GM21390 (cell line): ENCODE measurements around the gene CLCA2.

Source experiments
- ATAC-seq: cut with Tn5 transposase; IDR thresholded peaks from one replicate; pipeline ENCODE4 v1.9.1; 2021; ENCODE audit not compliant: unreplicated experiment

CLCA2 gene

DNA sequence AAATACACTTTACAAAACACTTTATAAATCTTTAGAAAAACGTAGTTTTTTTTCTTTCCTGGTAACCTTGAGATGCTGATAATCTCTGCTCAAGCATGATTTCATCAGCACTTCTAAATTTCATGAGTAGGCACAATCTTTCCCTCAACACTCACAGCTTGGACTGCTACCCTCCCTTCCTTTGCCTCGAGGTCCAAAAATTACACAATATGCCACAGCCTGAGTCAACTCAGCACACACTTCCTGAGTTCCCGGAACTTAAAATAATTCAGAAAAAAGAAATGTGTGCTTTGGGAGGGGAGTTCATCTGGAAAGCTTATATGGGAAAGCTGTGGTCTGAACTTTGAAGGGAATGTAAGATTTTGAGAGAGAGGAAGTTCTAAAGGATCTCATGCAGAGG is 5.9 kb downstream of the CLCA2 start:
- no peak for ATAC-seq

DNA sequence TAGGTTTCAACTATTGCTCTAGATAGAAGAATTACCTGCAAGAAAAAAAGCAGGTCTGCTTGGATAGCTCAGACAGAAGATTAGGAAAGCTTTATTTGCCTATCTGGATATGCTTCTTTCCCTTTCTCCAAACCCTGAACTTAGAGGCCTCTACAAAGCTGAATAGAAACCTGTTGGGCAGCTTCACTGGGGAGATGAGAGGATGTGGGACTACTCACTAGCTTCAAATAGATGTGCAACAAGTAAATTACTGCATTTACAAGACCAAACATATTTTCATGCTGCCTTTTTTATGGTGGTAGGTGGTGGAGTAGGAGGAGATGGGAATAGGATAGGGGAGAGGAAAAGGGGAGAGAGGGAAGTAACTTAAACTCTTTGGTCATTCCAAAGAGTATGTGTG is 6.4 kb downstream of the CLCA2 start:
- ATAC-seq = no peak

DNA sequence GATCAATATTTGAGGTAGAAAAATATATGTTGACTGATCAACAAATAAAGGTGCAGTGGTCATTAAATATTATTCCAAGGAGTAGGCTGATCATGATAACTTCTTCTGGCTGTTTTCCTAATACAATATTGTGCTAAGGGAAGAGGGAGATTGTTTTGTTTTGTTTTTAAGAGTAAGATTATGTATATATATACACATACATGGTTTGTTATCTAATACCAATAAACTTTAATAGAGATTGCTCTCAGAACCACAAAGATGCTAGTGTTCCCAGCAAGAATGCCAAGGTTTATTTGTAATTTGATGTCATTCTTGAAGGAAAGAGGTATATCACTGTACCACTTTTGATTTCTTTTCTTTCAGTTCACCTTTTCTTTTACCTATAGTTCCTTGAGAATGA is 10.1 kb downstream of the CLCA2 start:
- ATAC-seq = no peak

DNA sequence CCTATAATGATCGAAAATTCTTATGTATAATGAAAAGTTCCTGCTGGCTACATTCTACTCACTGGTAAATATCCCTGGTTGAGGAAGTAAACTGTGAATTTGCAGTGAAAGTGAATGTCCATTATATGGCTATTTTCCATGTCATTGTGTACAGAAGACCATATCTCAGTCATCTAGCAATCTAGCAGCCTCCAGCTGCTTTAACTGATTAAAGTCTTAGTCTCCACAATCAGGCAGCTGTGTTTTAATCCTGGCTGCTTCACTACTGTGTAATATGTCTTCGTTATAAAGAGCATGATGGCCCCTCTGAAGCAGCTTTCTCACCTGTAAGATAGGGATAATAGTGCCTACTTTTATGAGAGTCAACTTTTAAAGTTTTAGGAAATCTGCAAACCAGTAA is 11.4 kb downstream of the CLCA2 start:
- ATAC-seq = no peak

DNA sequence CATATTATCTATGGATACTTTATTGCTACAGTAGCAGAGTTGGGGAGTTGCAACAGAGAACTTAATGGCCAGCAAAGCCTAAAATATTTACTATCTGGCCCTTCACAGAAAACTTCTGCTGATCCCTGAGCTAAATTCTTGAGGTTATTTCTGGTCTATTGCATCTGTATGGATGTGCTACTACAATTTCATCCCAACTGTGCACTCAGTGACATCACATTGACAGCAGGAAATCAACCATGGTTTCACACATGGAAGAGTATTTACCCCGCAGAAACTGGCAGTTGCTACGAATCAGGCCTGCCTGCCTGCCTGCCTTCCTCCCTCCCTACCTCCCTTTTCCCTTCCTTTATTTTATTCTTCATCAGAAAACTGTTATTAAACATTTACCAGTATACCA is 12.1 kb downstream of the CLCA2 start:
- ATAC-seq = no peak

DNA sequence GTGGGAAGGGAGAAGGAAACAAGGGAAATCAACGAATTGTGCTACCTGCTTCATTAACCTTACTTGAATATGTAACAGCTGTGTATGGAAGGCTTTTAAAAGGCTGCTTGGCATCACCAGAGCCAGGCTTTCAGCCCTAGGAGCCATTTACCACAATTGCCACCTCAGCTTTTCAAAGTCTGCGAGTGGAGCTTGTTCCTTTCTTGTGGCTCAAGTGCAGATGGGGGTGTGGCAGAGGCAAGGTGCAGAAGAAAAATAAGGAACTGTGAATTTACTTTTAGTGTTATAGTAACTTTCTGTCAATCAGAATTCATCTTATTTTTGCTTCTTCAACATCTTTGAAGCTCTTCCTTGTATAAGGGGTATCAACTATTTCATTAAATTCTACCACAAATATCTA is 17.6 kb downstream of the CLCA2 start:
- no peak for ATAC-seq

DNA sequence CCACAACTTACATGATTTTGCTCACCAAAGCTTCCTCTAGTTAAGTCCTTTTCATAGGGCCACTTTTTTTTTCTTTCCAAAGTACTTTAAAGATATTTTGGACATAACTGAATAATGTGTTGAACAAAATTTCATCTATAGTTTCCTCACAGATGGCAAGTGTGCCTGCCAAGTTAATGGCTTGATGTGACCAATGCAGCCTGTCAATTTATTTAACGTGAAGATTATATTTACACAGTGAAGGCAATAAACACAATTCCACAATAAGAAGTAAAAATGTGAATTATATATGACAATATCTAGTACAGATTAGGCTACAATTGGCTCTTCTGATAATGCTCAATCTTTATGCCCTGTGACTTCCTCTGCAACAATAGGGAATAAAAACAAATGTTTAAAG is 18.0 kb downstream of the CLCA2 start:
- ATAC-seq = no peak

DNA sequence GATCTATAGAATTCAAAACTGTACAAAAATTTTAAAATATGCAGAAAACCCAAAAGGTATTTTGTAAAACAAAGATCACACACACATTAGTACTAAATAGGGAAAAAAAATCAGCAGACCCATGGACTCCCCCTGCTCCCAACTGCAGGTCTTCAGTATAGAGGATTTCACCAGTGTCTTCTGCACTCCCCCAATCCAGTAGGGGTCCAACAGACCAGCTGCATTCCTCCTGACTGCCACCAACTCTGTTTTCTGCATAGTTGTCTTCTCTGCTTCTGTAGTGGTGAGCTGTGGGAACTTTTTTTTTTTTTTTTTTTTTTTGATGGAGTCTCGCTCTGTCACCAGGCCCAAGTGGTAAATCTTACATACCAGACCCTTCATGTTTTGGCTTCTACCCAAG is 21.9 kb downstream of the CLCA2 start:
- no peak for ATAC-seq

DNA sequence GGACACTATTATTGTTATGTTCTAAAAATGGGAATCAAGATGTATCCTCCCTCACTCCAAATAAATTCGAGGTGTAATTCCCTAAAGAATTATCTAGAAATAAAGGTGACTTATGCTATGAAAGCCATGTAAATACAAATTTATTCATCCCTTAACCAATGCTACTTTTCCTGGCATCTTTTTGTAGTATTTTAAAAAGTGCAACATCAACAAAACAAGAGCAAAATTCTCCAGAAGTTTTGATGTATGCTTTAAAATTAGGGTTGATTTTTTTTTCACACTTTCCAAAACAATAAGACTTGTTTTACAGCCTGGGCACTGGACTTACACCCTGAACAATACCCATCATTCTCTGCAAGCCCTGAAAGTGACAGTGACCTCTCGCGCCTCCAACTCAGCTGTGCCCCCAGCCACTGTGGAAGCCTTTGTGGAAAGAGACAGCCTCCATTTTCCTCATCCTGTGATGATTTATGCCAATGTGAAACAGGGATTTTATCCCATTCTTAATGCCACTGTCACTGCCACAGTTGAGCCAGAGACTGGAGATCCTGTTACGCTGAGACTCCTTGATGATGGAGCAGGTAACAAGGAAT is 23.3 kb downstream of the CLCA2 start:
- no peak for ATAC-seq

DNA sequence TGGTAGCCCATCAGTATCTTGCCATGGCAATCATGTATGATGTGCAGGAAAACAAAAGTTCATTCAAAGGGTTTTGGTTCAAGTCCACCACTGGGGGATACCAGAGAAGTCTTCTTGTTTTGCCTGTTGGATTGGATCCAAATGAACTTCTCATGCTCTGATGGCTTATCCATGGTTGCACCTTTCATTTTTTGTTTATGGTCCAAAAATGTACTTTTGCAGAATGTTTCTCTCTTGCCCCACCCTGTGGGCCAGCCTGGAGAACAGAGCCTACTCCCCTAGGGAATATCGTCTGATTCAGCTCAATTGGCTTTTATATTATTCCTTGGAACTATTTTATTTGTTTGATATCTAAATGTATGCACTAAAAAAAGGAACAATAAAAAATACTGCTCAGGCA is 24.7 kb downstream of the CLCA2 start:
- no peak for ATAC-seq

DNA sequence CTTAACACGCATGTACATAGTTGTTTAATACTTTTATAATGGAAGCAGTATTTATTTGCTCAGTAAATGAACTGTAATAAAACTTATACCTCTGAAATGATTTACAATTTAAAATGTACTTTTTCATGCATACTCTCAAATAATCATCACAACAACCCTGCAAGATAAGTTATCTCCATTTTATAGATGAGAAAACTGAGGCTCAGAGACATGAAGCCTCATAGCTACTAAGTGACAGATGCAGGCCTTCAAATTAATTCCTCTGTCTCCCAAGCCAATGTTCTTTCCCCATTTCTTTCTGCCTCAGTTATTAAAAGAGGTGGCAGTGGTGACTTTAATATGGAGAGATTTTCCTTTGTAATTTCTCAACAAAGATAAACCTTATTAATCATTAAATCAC is 25.1 kb downstream of the CLCA2 start:
- no peak for ATAC-seq

DNA sequence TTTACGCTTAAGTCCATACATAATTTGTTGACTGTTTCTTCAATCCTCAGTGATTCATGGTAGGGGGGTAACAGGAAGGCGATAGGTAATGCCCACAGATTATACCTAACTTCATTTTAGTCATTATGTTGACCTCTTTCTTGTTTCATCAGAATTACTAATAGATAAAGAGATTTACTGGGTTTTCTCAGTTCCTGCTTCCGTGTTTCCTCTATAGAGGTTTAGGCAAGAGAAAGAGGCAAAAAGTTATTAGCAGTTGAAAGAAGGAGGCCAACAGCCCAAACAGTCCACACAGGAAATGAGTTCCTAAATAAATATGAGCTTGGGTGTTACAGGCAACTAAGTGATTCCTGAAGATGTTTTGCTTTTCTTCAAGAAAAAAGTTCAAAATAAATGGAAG is 26.9 kb downstream of the CLCA2 start:
- no peak for ATAC-seq

DNA sequence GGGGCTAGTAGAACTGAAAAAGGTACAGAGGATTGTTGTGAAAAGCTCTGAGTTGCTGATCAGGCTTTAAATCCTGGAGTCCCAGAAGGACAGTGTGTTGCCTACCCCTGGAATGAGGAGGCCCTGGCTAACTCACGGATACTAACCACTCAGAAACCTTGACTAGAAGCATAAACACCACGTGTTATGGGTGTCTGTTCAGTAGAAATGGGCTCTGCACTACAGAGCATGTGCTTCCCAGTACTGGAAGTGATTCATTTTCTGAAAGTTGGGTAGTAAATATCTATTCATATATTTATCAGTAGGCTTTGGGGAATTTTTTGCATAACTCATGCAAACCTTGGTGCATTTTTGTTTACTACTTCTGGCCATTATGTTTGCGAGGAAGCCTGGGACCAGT is 29.7 kb downstream of the CLCA2 start:
- no peak for ATAC-seq

DNA sequence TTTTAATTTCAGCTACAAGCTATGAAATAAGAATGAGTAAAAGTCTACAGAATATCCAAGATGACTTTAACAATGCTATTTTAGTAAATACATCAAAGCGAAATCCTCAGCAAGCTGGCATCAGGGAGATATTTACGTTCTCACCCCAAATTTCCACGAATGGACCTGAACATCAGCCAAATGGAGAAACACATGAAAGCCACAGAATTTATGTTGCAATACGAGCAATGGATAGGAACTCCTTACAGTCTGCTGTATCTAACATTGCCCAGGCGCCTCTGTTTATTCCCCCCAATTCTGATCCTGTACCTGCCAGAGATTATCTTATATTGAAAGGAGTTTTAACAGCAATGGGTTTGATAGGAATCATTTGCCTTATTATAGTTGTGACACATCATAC is 31.1 kb downstream of the CLCA2 start:
- ATAC-seq = no peak

DNA sequence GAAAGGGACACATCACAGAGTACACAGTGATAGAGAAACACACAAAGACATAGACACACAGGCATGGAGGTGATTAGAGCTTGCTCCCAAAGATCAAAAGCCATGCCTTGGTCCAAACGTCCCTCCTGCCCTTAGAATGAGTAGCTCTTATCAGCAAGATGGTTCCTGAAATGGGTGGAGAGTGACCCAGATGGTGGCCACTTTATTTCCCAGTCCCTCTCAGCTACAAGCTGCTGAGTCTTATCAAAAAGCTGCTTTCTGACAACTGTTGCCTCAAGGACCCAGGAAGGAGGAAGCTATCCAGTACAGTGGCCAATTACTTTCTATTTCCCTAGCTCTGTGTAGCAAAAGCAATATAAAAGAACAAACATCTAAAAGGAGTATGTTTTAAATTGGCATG is 37.0 kb downstream of the CLCA2 start:
- no peak for ATAC-seq

DNA sequence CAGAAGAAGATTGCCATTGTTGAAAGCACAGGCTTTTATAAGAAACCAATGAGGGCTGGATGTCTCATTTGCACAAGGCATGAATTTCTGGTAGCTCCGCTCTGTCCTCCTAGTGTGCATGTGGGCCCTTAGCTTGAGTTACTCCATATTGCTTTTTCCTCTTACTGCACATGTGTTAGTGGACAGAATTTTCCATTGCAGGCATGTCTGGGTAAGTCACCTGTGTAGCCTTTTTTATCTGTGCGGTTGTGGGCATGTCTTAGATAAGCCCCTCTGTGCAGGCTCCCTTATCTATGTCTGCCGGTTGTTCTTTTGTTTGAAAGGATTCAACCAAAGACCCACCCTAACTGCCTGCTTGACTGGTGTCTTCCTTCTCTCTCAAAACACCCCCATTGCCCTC is 37.5 kb downstream of the CLCA2 start:
- no peak for ATAC-seq

DNA sequence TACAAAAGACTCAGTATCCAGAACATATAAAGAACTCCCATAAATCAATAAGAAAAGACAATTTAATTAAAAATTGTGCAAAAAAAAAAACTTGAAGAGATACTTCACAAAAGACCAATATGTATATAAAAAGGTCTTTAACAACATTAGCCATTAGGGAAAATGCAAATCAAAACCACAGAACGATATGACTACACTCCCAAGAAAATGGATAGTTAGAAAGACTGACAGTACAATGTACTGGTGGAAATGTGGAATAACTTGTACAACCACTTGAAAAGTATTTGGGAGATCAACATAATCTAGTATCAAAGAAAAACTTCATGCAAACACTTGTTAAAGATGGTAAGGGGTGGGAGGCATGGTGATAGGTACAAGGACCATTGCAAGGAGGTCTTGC is 40.8 kb downstream of the CLCA2 start:
- no peak for ATAC-seq

DNA sequence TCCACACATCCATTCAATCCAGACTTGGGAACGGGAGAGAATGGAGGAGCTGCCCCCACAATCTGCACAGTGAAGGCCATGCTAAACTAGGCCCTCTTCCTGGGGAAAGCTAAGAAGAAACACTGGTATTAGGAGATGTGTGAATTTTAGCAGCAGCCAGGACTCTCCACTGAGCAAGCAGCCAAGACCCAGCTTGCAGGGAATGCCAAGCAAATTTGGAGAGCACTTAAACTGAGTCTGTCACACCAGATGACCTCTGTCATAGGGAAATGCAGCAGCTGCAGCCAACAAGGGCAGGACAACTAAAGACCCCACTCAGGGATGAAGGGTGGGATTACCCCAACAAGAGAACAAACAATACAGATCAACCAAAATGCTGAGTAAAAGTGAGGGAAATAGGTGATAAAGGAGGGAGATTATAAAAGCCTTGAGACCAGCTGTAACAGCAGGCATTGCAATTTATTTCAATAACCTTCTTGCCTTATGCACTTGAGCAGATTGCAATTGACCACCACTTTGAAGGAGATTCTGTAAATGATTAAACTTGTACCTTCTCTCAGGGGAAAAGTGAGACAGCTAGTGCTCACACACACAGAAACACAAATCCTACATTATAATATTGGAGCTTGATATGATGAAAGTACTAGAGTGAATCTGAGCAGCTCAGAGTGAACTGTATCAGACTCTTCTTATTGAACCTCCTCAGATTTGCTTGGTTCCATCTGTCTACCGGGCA is 42.3 kb downstream of the CLCA2 start:
- ATAC-seq = no peak

DNA sequence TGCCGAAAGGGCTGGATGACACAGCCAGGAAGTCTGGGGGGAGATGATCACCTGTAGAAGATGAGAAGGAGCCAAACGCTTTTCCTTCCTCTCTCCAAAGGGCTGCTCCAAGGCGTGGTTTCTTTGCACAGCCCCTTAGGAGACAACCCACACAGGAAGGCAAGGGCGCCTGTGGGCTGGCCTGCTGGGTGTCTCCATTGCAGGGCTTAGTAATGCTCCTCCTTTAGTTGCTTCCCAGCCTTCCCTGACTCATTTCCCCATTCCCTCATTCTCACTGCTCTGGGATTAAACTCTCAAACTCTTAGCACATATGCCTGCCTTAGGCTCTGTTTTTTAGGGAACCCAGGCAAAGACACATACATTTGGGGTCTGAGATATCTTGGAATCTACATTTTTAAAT is 43.0 kb downstream of the CLCA2 start:
- ATAC-seq = no peak

DNA sequence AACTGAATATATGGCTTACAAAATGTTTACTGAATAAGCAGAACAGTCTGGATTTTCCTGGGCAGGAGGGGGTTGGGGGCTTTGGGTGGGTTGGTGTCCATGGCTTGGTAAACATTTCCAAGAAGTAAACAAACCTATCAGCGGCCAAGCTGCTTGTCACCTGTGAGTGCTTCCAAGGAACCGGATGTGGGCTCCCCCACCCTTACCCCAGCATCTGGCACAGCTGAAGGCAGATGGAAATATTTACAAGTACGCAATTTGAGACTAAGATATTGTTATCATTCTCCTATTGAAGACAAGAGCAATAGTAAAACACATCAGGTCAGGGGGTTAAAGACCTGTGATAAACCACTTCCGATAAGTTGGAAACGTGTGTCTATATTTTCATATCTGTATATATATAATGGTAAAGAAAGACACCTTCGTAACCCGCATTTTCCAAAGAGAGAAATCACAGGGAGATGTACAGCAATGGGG is 44.6 kb downstream of the CLCA2 start, which contains the start of gene CLCA1:
TSS of gene CLCA1 (plus strand) at position 427 of the 477 bp plus-strand sequence. CDS start at position 472, 45 bp downstream.
- ATAC-seq = no peak

DNA sequence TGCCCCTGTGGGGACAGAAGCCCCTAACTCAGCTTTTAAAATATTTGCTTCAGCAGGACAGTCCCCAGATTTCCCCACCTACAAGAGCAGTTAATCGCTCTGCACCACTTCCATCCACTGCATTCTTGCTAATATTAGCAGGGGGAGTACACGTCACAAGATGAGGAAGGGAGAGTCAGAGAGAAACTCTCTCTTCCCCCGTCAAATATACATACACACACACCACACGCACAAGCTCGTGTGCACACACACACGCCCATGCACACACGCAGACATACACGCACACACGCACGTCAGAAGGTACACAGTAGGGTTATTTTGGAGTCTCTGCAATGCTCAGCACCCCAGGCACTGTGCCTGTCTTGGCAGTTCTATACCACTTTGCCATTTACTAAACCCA is 46.9 kb downstream of the CLCA2 start:
- ATAC-seq = peak; percentile 46

DNA sequence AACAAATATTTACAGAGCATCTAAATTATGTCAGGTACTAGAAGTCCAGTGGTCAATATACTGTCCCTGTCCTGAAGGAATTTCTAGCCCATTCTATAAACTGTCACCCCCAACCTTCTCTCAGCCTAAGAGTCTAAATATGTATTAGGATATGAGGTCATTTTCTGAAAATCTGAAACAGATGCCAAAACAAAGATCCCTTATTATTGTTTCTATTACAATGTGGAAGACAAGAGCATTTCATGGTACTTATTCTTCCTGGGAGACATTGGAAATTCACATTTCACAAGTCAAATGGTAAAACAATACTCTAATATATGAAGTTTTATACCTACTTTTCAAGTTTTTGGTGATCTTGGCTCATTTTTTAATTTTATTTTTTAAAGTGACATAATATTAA is 47.3 kb downstream of the CLCA2 start:
- no peak for ATAC-seq

DNA sequence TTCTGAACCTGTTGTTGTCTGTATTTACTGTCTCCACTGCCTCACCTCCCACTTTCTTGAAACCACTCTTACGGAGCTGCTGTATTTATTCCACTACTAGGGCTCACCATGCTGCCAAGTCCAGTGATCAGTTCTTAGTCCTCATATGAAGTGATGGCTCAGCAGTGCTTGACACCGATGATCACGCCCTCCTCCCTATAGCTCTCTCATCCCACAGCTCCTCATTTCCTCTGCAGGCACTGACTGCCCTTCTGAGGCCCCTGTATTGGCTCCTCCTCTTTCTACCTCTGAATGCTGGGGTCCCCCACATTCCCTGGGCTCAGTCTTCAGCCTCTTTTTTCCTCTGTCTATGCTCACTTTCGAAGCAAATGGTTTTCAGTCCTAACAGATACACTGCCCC is 48.2 kb downstream of the CLCA2 start:
- no peak for ATAC-seq
